ENCODE results near the gene LRP2. TPM values are rescaled to one million over a fixed set of nuclear protein-coding genes. Genes with fewer than 3 reads are reported as not detected.

LRP2 gene
- total RNA-seq, 4 donors from 2014 or later: not detected

DNA sequence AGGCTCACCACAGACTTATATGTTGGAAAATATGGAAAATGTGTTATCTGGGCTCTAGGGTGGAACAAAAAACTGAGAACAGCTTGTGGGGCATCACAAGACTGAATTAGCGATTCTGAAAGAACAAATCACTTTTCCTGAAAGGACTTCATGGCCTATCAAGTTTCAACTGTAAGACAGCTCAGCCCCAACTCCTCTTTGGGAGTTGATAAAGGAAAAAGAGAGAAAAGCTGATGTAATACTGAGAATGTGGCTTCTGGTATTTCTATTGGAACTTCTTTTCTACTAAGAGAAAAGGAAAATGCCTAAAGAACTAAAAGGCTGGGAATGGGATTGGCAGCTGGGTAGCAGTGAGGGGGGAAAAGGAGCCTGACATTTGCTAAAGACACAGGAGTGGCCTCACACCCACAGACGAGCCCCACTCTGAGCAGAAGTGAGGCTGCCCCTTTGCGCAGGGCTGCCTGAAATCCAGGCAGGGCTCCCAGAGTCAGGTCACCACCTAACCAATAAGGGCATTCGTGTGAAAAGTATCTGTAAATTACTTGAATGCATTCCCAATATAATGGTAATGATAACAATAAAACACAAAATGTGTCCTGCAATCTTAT, 75.6 kb downstream of the LRP2 start:
- TF ChIP-seq, protein P1, sequence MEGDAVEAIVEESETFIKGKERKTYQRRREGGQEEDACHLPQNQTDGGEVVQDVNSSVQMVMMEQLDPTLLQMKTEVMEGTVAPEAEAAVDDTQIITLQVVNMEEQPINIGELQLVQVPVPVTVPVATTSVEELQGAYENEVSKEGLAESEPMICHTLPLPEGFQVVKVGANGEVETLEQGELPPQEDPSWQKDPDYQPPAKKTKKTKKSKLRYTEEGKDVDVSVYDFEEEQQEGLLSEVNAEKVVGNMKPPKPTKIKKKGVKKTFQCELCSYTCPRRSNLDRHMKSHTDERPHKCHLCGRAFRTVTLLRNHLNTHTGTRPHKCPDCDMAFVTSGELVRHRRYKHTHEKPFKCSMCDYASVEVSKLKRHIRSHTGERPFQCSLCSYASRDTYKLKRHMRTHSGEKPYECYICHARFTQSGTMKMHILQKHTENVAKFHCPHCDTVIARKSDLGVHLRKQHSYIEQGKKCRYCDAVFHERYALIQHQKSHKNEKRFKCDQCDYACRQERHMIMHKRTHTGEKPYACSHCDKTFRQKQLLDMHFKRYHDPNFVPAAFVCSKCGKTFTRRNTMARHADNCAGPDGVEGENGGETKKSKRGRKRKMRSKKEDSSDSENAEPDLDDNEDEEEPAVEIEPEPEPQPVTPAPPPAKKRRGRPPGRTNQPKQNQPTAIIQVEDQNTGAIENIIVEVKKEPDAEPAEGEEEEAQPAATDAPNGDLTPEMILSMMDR (IDR thresholded peaks at IDR 0.05 in 4 of 5, conservative IDR thresholded peaks at IDR 0.05 in 1 of 5): no peak
- TF ChIP-seq POLR2A (IDR thresholded peaks at IDR 0.05): no peak
- Histone ChIP-seq H3K27me3 (no peaks in the 10 kb centered on the region), H3K4me3 (no peak overlapping the region), H3K36me3 (no peaks in the 10 kb centered on the region), H3K9me3 (no peaks in the 10 kb centered on the region), H3K4me1 (no peaks in the 10 kb centered on the region), H3K27ac (no peak overlapping the region)
- intact Hi-C loops (cut with DNase I; ENCODE audit: low total_unique reads): no loop called here
- DNase-seq (no peak), ATAC-seq (no peak)
- in situ Hi-C loops (cut with MboI; ENCODE audit: low sequenced_read_pairs in 4 of 4): no loop called here

DNA sequence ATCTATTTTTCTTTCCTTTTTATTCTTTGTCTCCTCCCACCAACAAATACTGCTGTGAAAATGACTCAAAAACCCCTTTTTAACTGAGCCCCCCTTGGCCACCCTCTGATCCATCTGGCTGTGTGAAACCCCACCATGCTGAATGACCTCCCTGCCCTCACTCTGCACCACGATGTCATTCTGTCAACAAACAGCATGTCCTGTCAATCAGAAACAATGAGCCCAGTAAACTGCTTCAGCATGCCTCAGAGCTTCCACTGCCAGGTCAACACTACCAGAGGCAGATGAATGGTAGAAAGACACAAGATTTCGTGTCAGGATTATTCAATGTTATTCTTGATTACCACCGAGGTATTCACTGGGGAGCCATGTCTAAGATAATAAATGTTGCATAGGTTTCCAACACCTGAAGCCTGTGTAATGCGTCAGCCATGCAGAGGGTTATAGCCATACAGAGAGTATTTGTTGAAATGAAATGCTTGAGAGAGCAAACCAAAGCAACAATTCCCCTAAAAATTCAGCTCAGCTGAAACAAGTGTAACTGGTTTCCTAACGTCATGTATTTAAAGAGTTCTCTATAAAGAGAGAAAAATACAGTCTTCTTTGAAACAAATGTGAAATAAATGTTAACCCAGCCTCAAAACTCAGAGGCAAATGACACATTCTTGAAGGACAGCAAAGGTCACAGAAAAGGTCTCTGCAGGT, 76.7 kb downstream of the LRP2 start:
- no peak overlapping the region for H3K4me3 ChIP-seq
- H3K4me1 ChIP-seq: no peaks in the 10 kb centered on the region
- in situ Hi-C loops (cut with MboI; ENCODE audit: low sequenced_read_pairs in 4 of 4) (no loop called here), intact Hi-C loops (cut with DNase I; ENCODE audit: low total_unique reads) (no loop called here)
- no peak for ATAC-seq
- TF ChIP-seq, protein P1 (IDR thresholded peaks at IDR 0.05 in 4 of 5, conservative IDR thresholded peaks at IDR 0.05 in 1 of 5): no peak
- TF ChIP-seq POLR2A (IDR thresholded peaks at IDR 0.05): no peak
- no peaks in the 10 kb centered on the region for H3K27me3 ChIP-seq
- no peak for DNase-seq
- no peak overlapping the region for H3K27ac ChIP-seq
- H3K9me3 ChIP-seq: no peaks in the 10 kb centered on the region
- H3K36me3 ChIP-seq: no peaks in the 10 kb centered on the region

GRCh38 chr2:169280502-169280901, 81.8 kb downstream of the LRP2 start:
- no peak overlapping the region for H3K4me3 ChIP-seq
- ATAC-seq: no peak
- DNase-seq: no peak
- no peaks in the 10 kb centered on the region for H3K4me1 ChIP-seq
- intact Hi-C loops (cut with DNase I; ENCODE audit: low total_unique reads) (no loop called here), in situ Hi-C loops (cut with MboI; ENCODE audit: low sequenced_read_pairs in 4 of 4) (no loop called here)
- no peak overlapping the region for H3K27ac ChIP-seq
- no peaks in the 10 kb centered on the region for H3K9me3 ChIP-seq
- H3K27me3 ChIP-seq: no peaks in the 10 kb centered on the region
- no peak for TF ChIP-seq POLR2A (IDR thresholded peaks at IDR 0.05)
- TF ChIP-seq, protein P1 (IDR thresholded peaks at IDR 0.05 in 4 of 5, conservative IDR thresholded peaks at IDR 0.05 in 1 of 5): no peak
- no peaks in the 10 kb centered on the region for H3K36me3 ChIP-seq

DNA sequence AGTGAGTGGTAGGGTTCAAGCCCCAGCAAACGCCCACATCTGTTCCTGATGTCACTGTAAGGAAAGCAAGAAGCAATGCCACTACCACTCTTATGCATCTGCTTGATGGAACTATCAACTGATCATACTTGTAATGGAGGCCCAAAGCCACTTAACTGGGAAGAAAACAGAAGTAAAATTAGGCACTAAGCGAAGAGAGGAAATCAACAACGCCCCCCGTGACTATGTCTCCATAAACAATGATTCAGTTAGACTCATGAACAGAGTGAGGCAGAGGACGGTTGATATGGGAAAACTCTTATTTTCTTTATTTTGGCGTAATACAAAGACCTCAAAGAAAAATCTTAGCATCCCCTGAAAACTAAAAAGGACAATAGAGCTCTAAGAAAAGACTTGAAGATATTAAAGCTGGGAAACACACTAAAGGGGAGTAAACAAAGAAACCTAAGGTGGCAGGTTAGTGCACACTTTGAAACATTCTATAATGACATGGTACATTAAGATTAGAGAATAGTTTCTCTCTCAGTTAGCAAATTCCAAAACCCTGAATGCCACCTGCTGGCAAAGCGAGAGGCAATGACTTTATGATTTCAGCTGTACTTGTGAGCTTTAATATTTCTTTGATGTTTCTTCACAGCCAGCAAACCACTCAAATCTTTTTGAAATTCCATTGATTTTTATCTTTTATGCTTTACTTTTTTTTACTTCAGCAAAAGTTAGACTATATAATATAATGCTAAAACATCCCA, 86.5 kb downstream of the LRP2 start:
- no peaks in the 10 kb centered on the region for H3K9me3 ChIP-seq
- no peak overlapping the region for H3K27ac ChIP-seq
- intact Hi-C loops (cut with DNase I; ENCODE audit: low total_unique reads) (no loop called here), in situ Hi-C loops (cut with MboI; ENCODE audit: low sequenced_read_pairs in 4 of 4) (no loop called here)
- H3K36me3 ChIP-seq: no peaks in the 10 kb centered on the region
- H3K4me3 ChIP-seq: no peak overlapping the region
- TF ChIP-seq, protein P1 (IDR thresholded peaks at IDR 0.05 in 4 of 5, conservative IDR thresholded peaks at IDR 0.05 in 1 of 5): no peak
- no peak for TF ChIP-seq POLR2A (IDR thresholded peaks at IDR 0.05)
- no peak for DNase-seq
- ATAC-seq: no peak
- H3K27me3 ChIP-seq: no peaks in the 10 kb centered on the region
- no peaks in the 10 kb centered on the region for H3K4me1 ChIP-seq
